IMR-90 (cell line): Measurements from ENCODE around the gene EMC8. TPM values are rescaled to one million over a fixed set of nuclear protein-coding genes. Genes with fewer than 3 reads are reported as not detected.

Experiments used
- ATAC-seq: fragments of 200-7000 bp; cut with Tn5 transposase; 2 replicates; pipeline ENCODE4 v1.9.1; 2020; ENCODE audit warnings: low read depth, mild to moderate bottlenecking, moderate library complexity
- BruUV-seq: library from RNA; stranded (reverse); fragments of 400-500 nt; replicated peaks from 2 replicates; lab custom pipeline; 2021; lab: Mats Ljungman, UMichigan
- CTCF ChIA-PET: fragments of 300-600 bp; formaldehyde crosslinking; extraction: SDS; loops from one replicate; lab custom pipeline; 2021; ENCODE audit warnings: antibody characterized with exemption; lab: Yijun Ruan, JAX
- POLR2A ChIA-PET: fragments of 300-600 bp; sonication (Branson Sonifier 250); formaldehyde crosslinking; loops from one replicate; lab custom pipeline; 2022; ENCODE audit warnings: antibody characterized with exemption; ENCODE audit not compliant: unreplicated experiment; lab: Charles Lee
- DNase-seq: peaks from one replicate; pipeline ENCODE4 v3.0.0; 2013
- H2AFZ ChIP-seq: replicated peaks from 2 replicates; pipeline ENCODE3; 2013; ENCODE audit warnings: low read length, mild to moderate bottlenecking; ENCODE audit not compliant: poor library complexity
- H2AK5ac ChIP-seq: 2 replicates; pipeline ENCODE4 v1.6.1; 2013; ENCODE audit warnings: low read depth, low read length, inconsistent platforms
- H2AK9ac ChIP-seq: replicated peaks from 2 replicates; pipeline ENCODE3; 2013; ENCODE audit warnings: mild to moderate bottlenecking, low read depth, low read length, moderate library complexity; ENCODE audit not compliant: poor library complexity
- H2BK120ac ChIP-seq: 2 replicates; pipeline ENCODE4 v1.6.1; 2013; ENCODE audit warnings: low read depth, low read length, inconsistent platforms
- H2BK15ac ChIP-seq: 3 replicates; pipeline ENCODE4 v1.6.1; 2013; ENCODE audit warnings: low read depth, low read length, inconsistent platforms
- H2BK20ac ChIP-seq: 2 replicates; pipeline ENCODE4 v1.6.1; 2013; ENCODE audit warnings: low read depth, mild to moderate bottlenecking, inconsistent platforms, low read length, moderate library complexity
- H2BK5ac ChIP-seq: 2 replicates; pipeline ENCODE4 v1.6.1; 2013; ENCODE audit warnings: mild to moderate bottlenecking, low read depth, low read length, inconsistent platforms; ENCODE audit not compliant: poor library complexity, severe bottlenecking
- H3K14ac ChIP-seq: replicated peaks from 2 replicates; pipeline ENCODE4 v1.6.1; 2013; ENCODE audit warnings: low read depth, low read length, inconsistent platforms
- H3K18ac ChIP-seq: 2 replicates; pipeline ENCODE4 v1.6.1; 2013; ENCODE audit warnings: low read depth, low read length, control low read depth
- H3K23ac ChIP-seq: 2 replicates; pipeline ENCODE4 v1.6.1; 2013; ENCODE audit warnings: low read depth, low read length, inconsistent platforms
- H3K27ac ChIP-seq: 2 replicates; pipeline ENCODE4 v1.5.1; 2013; ENCODE audit warnings: mild to moderate bottlenecking, control low read depth, low read length; ENCODE audit not compliant: insufficient read depth
- H3K27me3 ChIP-seq: 2 replicates; pipeline ENCODE4 v1.6.1; 2013; ENCODE audit warnings: low read length; ENCODE audit not compliant: control insufficient read depth, insufficient read depth
- H3K36me3 ChIP-seq: 2 replicates; pipeline ENCODE4 v1.6.1; 2013; ENCODE audit warnings: low read length, mixed read lengths; ENCODE audit not compliant: control insufficient read depth, insufficient read depth
- H3K4ac ChIP-seq: 2 replicates; pipeline ENCODE4 v1.6.1; 2013; ENCODE audit warnings: low read depth, low read length, inconsistent platforms
- H3K4me1 ChIP-seq: 2 replicates; pipeline ENCODE4 v1.6.1; 2013; ENCODE audit warnings: low read length, mixed read lengths; ENCODE audit not compliant: control insufficient read depth, insufficient read depth
- H3K4me2 ChIP-seq: 2 replicates; pipeline ENCODE4 v1.6.1; 2013; ENCODE audit warnings: low read depth, mild to moderate bottlenecking, control low read depth, low read length, moderate library complexity
- H3K4me3 ChIP-seq: 2 replicates; pipeline ENCODE4 v1.5.1; 2013; ENCODE audit warnings: low read depth, mild to moderate bottlenecking, control low read depth, low read length, moderate library complexity; ENCODE audit not compliant: insufficient read depth
- H3K56ac ChIP-seq: 2 replicates; pipeline ENCODE4 v1.6.1; 2013; ENCODE audit warnings: low read length, inconsistent platforms; ENCODE audit not compliant: insufficient read depth; ENCODE audit errors: extremely low read depth
- H3K79me1 ChIP-seq, 2 experiments: 2 replicates each; pipeline ENCODE4 v1.6.1; 2013; ENCODE audit warnings: low read length in 2 of 2, inconsistent platforms in 1 of 2, low read depth in 1 of 2
- H3K9ac ChIP-seq: 2 replicates; pipeline ENCODE4 v1.6.1; 2013; ENCODE audit warnings: low read depth, low read length, control low read depth
- H3K9me1 ChIP-seq: 2 replicates; pipeline ENCODE4 v1.6.1; 2013; ENCODE audit warnings: low read length, inconsistent platforms; ENCODE audit not compliant: insufficient read depth
- H3K9me3 ChIP-seq: 2 replicates; pipeline ENCODE4 v1.6.1; 2013; ENCODE audit warnings: low read length; ENCODE audit not compliant: control insufficient read depth, insufficient read depth
- H4K20me1 ChIP-seq: 2 replicates; pipeline ENCODE4 v1.6.1; 2013; ENCODE audit warnings: low read length, inconsistent platforms; ENCODE audit not compliant: insufficient read depth
- H4K5ac ChIP-seq: 2 replicates; pipeline ENCODE4 v1.6.1; 2013; ENCODE audit warnings: mild to moderate bottlenecking, low read depth, low read length, control low read depth
- H4K8ac ChIP-seq, 2 experiments: 2 replicates each; pipeline ENCODE4 v1.6.1; 2013; ENCODE audit warnings: low read depth in 2 of 2, low read length in 2 of 2, control low read depth in 1 of 2, inconsistent platforms in 1 of 2
- H4K91ac ChIP-seq: 2 replicates; pipeline ENCODE4 v1.6.1; 2013; ENCODE audit warnings: low read depth, low read length, inconsistent platforms; ENCODE audit not compliant: insufficient read depth
- BHLHE40 ChIP-seq: fragments of 150-350 bp; IDR thresholded peaks from 2 replicates; pipeline ENCODE4 v1.6.1; 2016; ENCODE audit warnings: mild to moderate bottlenecking, low read depth, low read length
- CEBPB ChIP-seq: IDR thresholded peaks from 2 replicates; pipeline ENCODE4 v1.6.1; 2012; ENCODE audit warnings: low read depth, low read length, improper control_type of control experiment
- CHD1 ChIP-seq: IDR thresholded peaks from 2 replicates; pipeline ENCODE4 v1.6.1; 2012; ENCODE audit warnings: low read depth, low read length, improper control_type of control experiment
- FOS ChIP-seq: fragments of 150-350 bp; IDR thresholded peaks from 2 replicates; pipeline ENCODE4 v1.6.1; 2016; ENCODE audit warnings: low read depth, low read length
- MAFK ChIP-seq: IDR thresholded peaks from 2 replicates; pipeline ENCODE4 v1.6.1; 2012; ENCODE audit warnings: low read depth, low read length, improper control_type of control experiment
- MAZ ChIP-seq: IDR thresholded peaks from 2 replicates; pipeline ENCODE4 v1.6.1; 2012; ENCODE audit warnings: low read depth, mild to moderate bottlenecking, low read length, improper control_type of control experiment, moderate library complexity, borderline replicate concordance
- MXI1 ChIP-seq: IDR thresholded peaks from 2 replicates; pipeline ENCODE4 v1.6.1; 2012; ENCODE audit warnings: low read depth, mild to moderate bottlenecking, low read length, moderate library complexity, borderline replicate concordance
- NFE2L2 ChIP-seq: fragments of 150-350 bp; IDR thresholded peaks from 2 replicates; pipeline ENCODE4 v1.6.1; 2016; ENCODE audit warnings: low read depth, mild to moderate bottlenecking, low read length
- POLR2A ChIP-seq: IDR thresholded peaks from 2 replicates; pipeline ENCODE4 v1.6.1; 2012; ENCODE audit warnings: mild to moderate bottlenecking, low read depth, low read length
- RAD21 ChIP-seq: IDR thresholded peaks from 2 replicates; pipeline ENCODE4 v1.6.1; 2012; ENCODE audit warnings: low read length, improper control_type of control experiment
- RCOR1 ChIP-seq: IDR thresholded peaks from 2 replicates; pipeline ENCODE4 v1.6.1; 2012; ENCODE audit warnings: mild to moderate bottlenecking, low read length, improper control_type of control experiment; ENCODE audit not compliant: insufficient replicate concordance
- RFX5 ChIP-seq: IDR thresholded peaks from 2 replicates; pipeline ENCODE4 v1.8.0; 2012; ENCODE audit warnings: low read depth, mild to moderate bottlenecking, low read length, moderate library complexity
- SMC3 ChIP-seq: fragments of 150-350 bp; IDR thresholded peaks from 2 replicates; pipeline ENCODE4 v1.6.1; 2016; ENCODE audit warnings: low read depth, mild to moderate bottlenecking, antibody characterized with exemption, low read length, moderate library complexity
- WGBS, 2 experiments: methylation state at CpG; one replicate each; pipeline versions ENCODE4 v1.1.5 to v1.1.7; 2013; ENCODE audit warnings: missing lambda C conversion rate in 2 of 2; ENCODE audit not compliant: insufficient read length in 1 of 2; ENCODE audit errors: extremely low coverage in 2 of 2; 5-methylcytosine and 5-hydroxymethylcytosine counted together
- dilution Hi-C: fragments of 300-500 bp; cut with HindIII; formaldehyde crosslinking; loops from one replicate; pipeline ENCODE4 v1.14.3; 2018; ENCODE audit warnings: low sequenced_read_pairs; ENCODE audit not compliant: unreplicated experiment
- in situ Hi-C: fragments of 300-500 bp; cut with MboI; formaldehyde crosslinking; loops from 3 replicates; pipeline ENCODE4 v1.14.3; 2019; ENCODE audit warnings: low sequenced_read_pairs, inconsistent platforms, mixed read lengths
- intact Hi-C: fragments of 100-400 bp; cut with micrococcal nuclease; formaldehyde crosslinking; loops from 2 replicates; pipeline ENCODE4 v1.10.0; 2022
- polyA plus RNA-seq, 3 experiments: library from polyadenylated mRNA; depleted of rRNA; stranded (reverse); fragments of >200 nt; gene quantifications; 2 replicates each; pipeline ENCODE4 v1.2.3, GENCODE V29; 2012; ENCODE audit warnings: low replicate concordance in 1 of 3
- total RNA-seq: library from RNA; depleted of rRNA; stranded (reverse); fragments of >200 nt; gene quantifications from 2 replicates; pipeline ENCODE4 v1.2.3, GENCODE V29; 2012
- TF ChIP-seq, protein P1 (sequence below): fragments of 150-350 bp; IDR thresholded peaks from 2 replicates; pipeline ENCODE4 v1.6.1; 2017; ENCODE audit warnings: mild to moderate bottlenecking, antibody characterized with exemption, low read length, low read depth
- TF ChIP-seq, protein P2 (sequence below): conservative IDR thresholded peaks from 2 replicates; pipeline ENCODE4 v1.5.1; 2012; ENCODE audit warnings: mild to moderate bottlenecking, low read depth, low read length, improper control_type of control experiment
- TF ChIP-seq, protein P3 (sequence below): fragments of 150-350 bp; IDR thresholded peaks from 2 replicates; pipeline ENCODE4 v1.6.1; 2016; ENCODE audit warnings: low read depth, mild to moderate bottlenecking, low read length, moderate library complexity, borderline replicate concordance

Gene EMC8
- total and polyA plus RNA-seq, 2 of the 4 experiments (the other 2 are of a cell fraction) = 23.7 to 48.9 TPM

DNA sequence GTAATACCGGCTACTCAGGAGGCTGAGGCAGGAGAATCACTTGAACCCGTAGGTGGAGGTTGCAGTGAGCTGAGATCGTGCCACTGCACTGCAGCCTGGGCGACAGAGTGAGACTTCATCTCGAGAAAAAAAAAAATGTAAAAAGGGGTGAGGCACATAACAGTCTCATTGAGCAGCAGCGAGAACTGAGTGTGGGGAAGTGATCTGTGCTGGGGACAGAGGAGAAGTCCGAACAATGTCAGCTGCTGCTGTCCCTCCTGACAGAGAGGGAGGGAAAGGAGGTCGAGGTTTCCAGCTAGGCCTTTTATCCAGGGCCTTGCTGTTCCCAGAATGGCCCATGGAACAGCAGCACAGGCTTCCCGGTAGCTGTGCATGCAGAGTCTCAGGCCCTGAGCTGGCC lies 62.4 kb downstream of the EMC8 start:
- Histone ChIP-seq H3K79me1 (peaks cover 0 to 5% of the 10 kb centered on the region in 2 experiments; a peak in 2 of 4 replicates), H3K9me1 (peaks cover 5% of the 10 kb centered on the region; the same call in 1 of the 2 replicates), H3K23ac (no peak overlapping the region), H3K4me2 (no peak overlapping the region), H3K27ac (no peak overlapping the region), H4K91ac (no peak overlapping the region), H2AFZ (no peak overlapping the region), H3K4me3 (no peak overlapping the region), H3K36me3 (peaks cover 1% of the 10 kb centered on the region; the same call in 1 of the 2 replicates), H3K4me1 (no peaks in the 10 kb centered on the region), H3K56ac (no peak overlapping the region), H4K8ac (no peak overlapping the region), H2AK9ac (no peak overlapping the region), H4K20me1 (no peaks in the 10 kb centered on the region; the same call in 1 of the 2 replicates), H3K18ac (no peak overlapping the region), H2BK20ac (no peak overlapping the region), H4K5ac (no peak overlapping the region), H2AK5ac (no peak overlapping the region), H2BK15ac (no peak overlapping the region), H2BK120ac (no peak overlapping the region), H3K9ac (no peak overlapping the region), H2BK5ac (no peak overlapping the region), H3K4ac (no peak overlapping the region), H3K9me3 (no peaks in the 10 kb centered on the region), H3K14ac (no peak overlapping the region), H3K27me3 (no peaks in the 10 kb centered on the region)
- dilution Hi-C loops (no loop called here), intact Hi-C loops (no loop called here), in situ Hi-C loops (no loop called here)
- ChIA-PET CTCF (interaction anchor here (0.7 kb wide), 1 partner anchor 83 kb away, joined by 3 read pairs; no protein-coding TSS in a partner anchor), POLR2A (no interaction called here)
- ATAC-seq = no peak
- 97% methylated on average over 6 of the region's 9 CpGs; no CpG with 5 or more reads in 1 of the 2 experiments for WGBS, 2 experiments
- DNase-seq = no peak
- BruUV-seq = no TSS peak
- no peak for TF ChIP-seq FOS
- TF ChIP-seq, protein P1, sequence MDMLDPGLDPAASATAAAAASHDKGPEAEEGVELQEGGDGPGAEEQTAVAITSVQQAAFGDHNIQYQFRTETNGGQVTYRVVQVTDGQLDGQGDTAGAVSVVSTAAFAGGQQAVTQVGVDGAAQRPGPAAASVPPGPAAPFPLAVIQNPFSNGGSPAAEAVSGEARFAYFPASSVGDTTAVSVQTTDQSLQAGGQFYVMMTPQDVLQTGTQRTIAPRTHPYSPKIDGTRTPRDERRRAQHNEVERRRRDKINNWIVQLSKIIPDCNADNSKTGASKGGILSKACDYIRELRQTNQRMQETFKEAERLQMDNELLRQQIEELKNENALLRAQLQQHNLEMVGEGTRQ = no peak
- no peak for TF ChIP-seq MAZ
- TF ChIP-seq RAD21 = no peak
- TF ChIP-seq POLR2A = no peak
- TF ChIP-seq, protein P2, sequence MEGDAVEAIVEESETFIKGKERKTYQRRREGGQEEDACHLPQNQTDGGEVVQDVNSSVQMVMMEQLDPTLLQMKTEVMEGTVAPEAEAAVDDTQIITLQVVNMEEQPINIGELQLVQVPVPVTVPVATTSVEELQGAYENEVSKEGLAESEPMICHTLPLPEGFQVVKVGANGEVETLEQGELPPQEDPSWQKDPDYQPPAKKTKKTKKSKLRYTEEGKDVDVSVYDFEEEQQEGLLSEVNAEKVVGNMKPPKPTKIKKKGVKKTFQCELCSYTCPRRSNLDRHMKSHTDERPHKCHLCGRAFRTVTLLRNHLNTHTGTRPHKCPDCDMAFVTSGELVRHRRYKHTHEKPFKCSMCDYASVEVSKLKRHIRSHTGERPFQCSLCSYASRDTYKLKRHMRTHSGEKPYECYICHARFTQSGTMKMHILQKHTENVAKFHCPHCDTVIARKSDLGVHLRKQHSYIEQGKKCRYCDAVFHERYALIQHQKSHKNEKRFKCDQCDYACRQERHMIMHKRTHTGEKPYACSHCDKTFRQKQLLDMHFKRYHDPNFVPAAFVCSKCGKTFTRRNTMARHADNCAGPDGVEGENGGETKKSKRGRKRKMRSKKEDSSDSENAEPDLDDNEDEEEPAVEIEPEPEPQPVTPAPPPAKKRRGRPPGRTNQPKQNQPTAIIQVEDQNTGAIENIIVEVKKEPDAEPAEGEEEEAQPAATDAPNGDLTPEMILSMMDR = no peak
- TF ChIP-seq, protein P3, sequence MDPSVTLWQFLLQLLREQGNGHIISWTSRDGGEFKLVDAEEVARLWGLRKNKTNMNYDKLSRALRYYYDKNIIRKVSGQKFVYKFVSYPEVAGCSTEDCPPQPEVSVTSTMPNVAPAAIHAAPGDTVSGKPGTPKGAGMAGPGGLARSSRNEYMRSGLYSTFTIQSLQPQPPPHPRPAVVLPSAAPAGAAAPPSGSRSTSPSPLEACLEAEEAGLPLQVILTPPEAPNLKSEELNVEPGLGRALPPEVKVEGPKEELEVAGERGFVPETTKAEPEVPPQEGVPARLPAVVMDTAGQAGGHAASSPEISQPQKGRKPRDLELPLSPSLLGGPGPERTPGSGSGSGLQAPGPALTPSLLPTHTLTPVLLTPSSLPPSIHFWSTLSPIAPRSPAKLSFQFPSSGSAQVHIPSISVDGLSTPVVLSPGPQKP = no peak
- TF ChIP-seq SMC3 = no peak
- TF ChIP-seq MXI1 = no peak
- no peak for TF ChIP-seq NFE2L2
- TF ChIP-seq CEBPB = no peak
- TF ChIP-seq CHD1 = no peak
- no peak for TF ChIP-seq RFX5
- TF ChIP-seq RCOR1 = no peak
- no peak for TF ChIP-seq BHLHE40
- TF ChIP-seq MAFK = no peak
